Measurements from ENCODE around the gene SPSB4. TPM values are rescaled to one million over a fixed set of nuclear protein-coding genes. Genes with fewer than 3 reads are reported as not detected.
"Not testable (repeated sequence)": the region's sequence is repeated elsewhere in the genome, so short reads cannot be mapped to it uniquely, and the experiment has no call there.

The SPSB4 gene
- polyA plus RNA-seq, 4 donors = 0.27 to 0.56 TPM; not detected in 2

DNA sequence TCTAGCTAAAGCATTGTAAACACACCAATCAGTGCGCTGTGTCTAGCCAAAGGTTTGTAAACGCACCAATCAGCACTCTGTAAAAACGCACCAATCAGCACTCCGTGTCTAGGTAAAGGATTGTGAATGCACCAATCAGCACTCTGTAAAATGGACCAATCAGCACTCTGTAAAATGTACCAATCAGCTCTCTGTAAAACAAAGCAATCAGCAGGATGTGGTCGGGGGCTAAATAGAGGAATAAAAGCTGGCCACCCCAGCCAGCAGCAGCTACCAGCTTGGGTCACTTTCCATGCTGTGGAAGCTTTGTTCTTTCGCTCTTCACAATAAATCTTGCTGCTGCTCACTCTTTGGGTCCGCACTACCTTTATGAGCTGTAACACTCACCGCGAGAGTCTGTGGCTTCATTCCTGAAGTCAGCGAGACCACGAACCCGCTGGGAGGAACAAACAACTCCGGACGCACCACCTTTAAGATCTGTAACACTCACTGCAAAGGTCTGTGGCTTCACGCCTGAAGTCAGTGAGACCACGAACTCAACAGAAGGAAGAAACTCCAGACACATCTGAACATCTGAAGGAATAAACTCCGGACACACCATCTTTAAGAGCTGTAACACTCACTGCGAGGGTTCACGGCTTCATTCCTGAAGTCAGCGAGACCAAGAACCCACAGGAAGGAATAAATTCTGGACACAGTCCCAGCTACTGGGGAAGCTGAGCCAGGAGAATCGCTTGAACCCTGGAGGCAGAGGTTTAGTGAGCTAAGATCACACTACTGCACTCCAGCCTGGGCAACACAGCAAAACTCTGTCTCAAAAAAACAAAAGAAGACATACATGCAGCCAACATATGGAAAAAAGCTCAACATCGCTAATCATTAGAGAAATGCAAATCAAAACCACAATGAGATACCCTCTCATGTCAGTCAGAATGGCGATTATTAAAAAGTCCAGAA is 33.5 kb upstream of the SPSB4 start:
- H3K4me3 ChIP-seq (ENCODE audit: low read depth in 1 of 3, low read length in 3 of 3); H3K36me3 ChIP-seq (ENCODE audit: control insufficient read depth in 3 of 3, insufficient read depth in 2 of 3, low read depth in 1 of 3, low read length in 3 of 3); H3K27ac ChIP-seq (ENCODE audit: low read depth in 1 of 3, low read length in 2 of 3); H3K9me3 ChIP-seq (ENCODE audit: control insufficient read depth in 2 of 2, insufficient read depth in 1 of 2, low read depth in 1 of 2, low read length in 1 of 2); H3K27me3 ChIP-seq (ENCODE audit: control insufficient read depth in 3 of 3, insufficient read depth in 3 of 3, low read length in 3 of 3); FAIRE-seq; DNase-seq; H3K4me1 ChIP-seq (ENCODE audit: control insufficient read depth in 3 of 3, insufficient read depth in 2 of 3, low read depth in 1 of 3, low read length in 2 of 3): not testable (repeated sequence)
- 75 to 84% (median 76%) methylated on average over 23 of the region's 23 CpGs for WGBS, 3 donors

- Histone ChIP-seq H3K4me1 (ENCODE audit: control insufficient read depth in 3 of 3, insufficient read depth in 2 of 3, low read depth in 1 of 3, low read length in 2 of 3) (no peaks in the 10 kb centered on the region), H3K9me3 (ENCODE audit: control insufficient read depth in 2 of 2, insufficient read depth in 1 of 2, low read depth in 1 of 2, low read length in 1 of 2) (no peaks in the 10 kb centered on the region), H3K27me3 (ENCODE audit: control insufficient read depth in 3 of 3, insufficient read depth in 3 of 3, low read length in 3 of 3) (no peaks in the 10 kb centered on the region), H3K27ac (ENCODE audit: low read depth in 1 of 3, low read length in 2 of 3) (no peak overlapping the region), H3K36me3 (ENCODE audit: control insufficient read depth in 3 of 3, insufficient read depth in 2 of 3, low read depth in 1 of 3, low read length in 3 of 3) (no peaks in the 10 kb centered on the region), H3K4me3 (ENCODE audit: low read depth in 1 of 3, low read length in 3 of 3) (no peak overlapping the region)
- DNase-seq (no peak), FAIRE-seq (no peak)
- WGBS, 3 donors = 95% methylated on average over 15 to 19 of the region's 19 CpGs
Observed at GRCh38 chr3:141019244-141019643, 31.9 kb upstream of the SPSB4 start.

- no peak overlapping the region for H3K4me3 ChIP-seq (ENCODE audit: low read depth in 1 of 3, low read length in 3 of 3)
- FAIRE-seq (no peak), DNase-seq (no peak)
- no peaks in the 10 kb centered on the region for H3K27me3 ChIP-seq (ENCODE audit: control insufficient read depth in 3 of 3, insufficient read depth in 3 of 3, low read length in 3 of 3)
- H3K27ac ChIP-seq (ENCODE audit: low read depth in 1 of 3, low read length in 2 of 3) = no peak overlapping the region
- no peaks in the 10 kb centered on the region for H3K4me1 ChIP-seq (ENCODE audit: control insufficient read depth in 3 of 3, insufficient read depth in 2 of 3, low read depth in 1 of 3, low read length in 2 of 3)
- H3K9me3 ChIP-seq (ENCODE audit: control insufficient read depth in 2 of 2, insufficient read depth in 1 of 2, low read depth in 1 of 2, low read length in 1 of 2) = no peaks in the 10 kb centered on the region
- 74 to 85% (median 75%) methylated on average over 5 of the region's 5 CpGs for WGBS, 3 donors
- H3K36me3 ChIP-seq (ENCODE audit: control insufficient read depth in 3 of 3, insufficient read depth in 2 of 3, low read depth in 1 of 3, low read length in 3 of 3) = no peaks in the 10 kb centered on the region
Observed at GRCh38 chr3:141020143-141020830, 30.9 kb upstream of the SPSB4 start.

- Histone ChIP-seq H3K4me3 (ENCODE audit: low read depth in 1 of 3, low read length in 3 of 3) (no peak overlapping the region), H3K4me1 (ENCODE audit: control insufficient read depth in 3 of 3, insufficient read depth in 2 of 3, low read depth in 1 of 3, low read length in 2 of 3) (no peaks in the 10 kb centered on the region), H3K36me3 (ENCODE audit: control insufficient read depth in 3 of 3, insufficient read depth in 2 of 3, low read depth in 1 of 3, low read length in 3 of 3) (no peaks in the 10 kb centered on the region), H3K27ac (ENCODE audit: low read depth in 1 of 3, low read length in 2 of 3) (no peak overlapping the region), H3K27me3 (ENCODE audit: control insufficient read depth in 3 of 3, insufficient read depth in 3 of 3, low read length in 3 of 3) (no peaks in the 10 kb centered on the region), H3K9me3 (ENCODE audit: control insufficient read depth in 2 of 2, insufficient read depth in 1 of 2, low read depth in 1 of 2, low read length in 1 of 2) (no peaks in the 10 kb centered on the region)
- 90 to 98% (median 96%) methylated on average over 4 of the region's 4 CpGs for WGBS, 3 donors
- FAIRE-seq = no peak
- no peak for DNase-seq
Observed at GRCh38 chr3:141021261-141021660, 29.9 kb upstream of the SPSB4 start.

DNA sequence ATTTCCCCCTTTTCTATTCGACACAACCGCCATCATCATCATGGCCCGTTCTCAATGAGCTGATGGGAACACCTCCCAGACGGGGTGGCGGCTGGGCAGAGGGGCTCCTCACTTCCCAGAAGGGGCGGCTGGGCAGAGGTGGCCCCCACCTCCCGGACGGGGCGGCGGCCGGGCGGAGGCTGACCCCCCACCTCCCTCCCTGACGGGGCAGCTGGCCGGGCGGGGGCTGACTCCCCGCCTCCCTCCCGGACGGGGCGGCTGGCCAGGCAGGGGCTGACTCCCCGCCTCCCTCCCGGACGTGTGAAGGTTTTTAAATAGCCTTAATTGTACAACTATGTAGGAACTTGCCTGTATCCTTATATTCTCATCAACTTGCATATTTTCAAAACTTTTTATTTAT is 20.9 kb upstream of the SPSB4 start:
- 92 to 96% (median 94%) methylated on average over 17 to 22 of the region's 22 CpGs for WGBS, 3 donors
- no peak overlapping the region for H3K4me3 ChIP-seq (ENCODE audit: low read depth in 1 of 3, low read length in 3 of 3)
- H3K9me3 ChIP-seq (ENCODE audit: control insufficient read depth in 2 of 2, insufficient read depth in 1 of 2, low read depth in 1 of 2, low read length in 1 of 2) = no peaks in the 10 kb centered on the region
- no peaks in the 10 kb centered on the region for H3K36me3 ChIP-seq (ENCODE audit: control insufficient read depth in 3 of 3, insufficient read depth in 2 of 3, low read depth in 1 of 3, low read length in 3 of 3)
- DNase-seq (no peak), FAIRE-seq (no peak)
- H3K4me1 ChIP-seq (ENCODE audit: control insufficient read depth in 3 of 3, insufficient read depth in 2 of 3, low read depth in 1 of 3, low read length in 2 of 3) = no peaks in the 10 kb centered on the region
- no peak overlapping the region for H3K27ac ChIP-seq (ENCODE audit: low read depth in 1 of 3, low read length in 2 of 3)
- no peaks in the 10 kb centered on the region for H3K27me3 ChIP-seq (ENCODE audit: control insufficient read depth in 3 of 3, insufficient read depth in 3 of 3, low read length in 3 of 3)

DNA sequence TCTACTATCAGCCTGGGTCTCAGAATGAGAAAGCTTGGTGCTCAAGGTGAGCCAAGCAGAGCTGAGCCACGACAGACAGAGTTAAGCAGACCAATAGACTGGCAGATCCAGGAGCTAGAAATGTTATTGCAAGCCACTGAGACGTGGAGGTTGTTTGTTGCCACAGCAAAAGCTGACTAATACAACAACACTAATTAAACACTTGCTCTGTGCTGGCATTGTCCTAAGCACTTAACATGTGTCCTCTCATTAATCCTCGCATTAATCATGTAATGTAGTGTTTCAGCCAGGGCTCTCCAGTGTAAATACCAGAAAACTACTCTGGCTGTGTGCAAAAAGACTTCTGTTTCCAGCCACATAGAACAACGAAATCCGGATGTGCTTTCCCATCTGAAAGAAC is 11.6 kb upstream of the SPSB4 start:
- Histone ChIP-seq H3K4me3 (ENCODE audit: low read depth in 1 of 3, low read length in 3 of 3) (no peak overlapping the region), H3K27ac (ENCODE audit: low read depth in 1 of 3, low read length in 2 of 3) (no peak overlapping the region), H3K27me3 (ENCODE audit: control insufficient read depth in 3 of 3, insufficient read depth in 3 of 3, low read length in 3 of 3) (peaks cover 0 to 8% (median 0%) of the 10 kb centered on the region in 3 donors), H3K4me1 (ENCODE audit: control insufficient read depth in 3 of 3, insufficient read depth in 2 of 3, low read depth in 1 of 3, low read length in 2 of 3) (no peaks in the 10 kb centered on the region), H3K36me3 (ENCODE audit: control insufficient read depth in 3 of 3, insufficient read depth in 2 of 3, low read depth in 1 of 3, low read length in 3 of 3) (no peaks in the 10 kb centered on the region), H3K9me3 (ENCODE audit: control insufficient read depth in 2 of 2, insufficient read depth in 1 of 2, low read depth in 1 of 2, low read length in 1 of 2) (no peaks in the 10 kb centered on the region)
- 50 to 53% (median 50%) methylated on average over 5 of the region's 5 CpGs for WGBS, 3 donors
- FAIRE-seq (no peak), DNase-seq (no peak)

GRCh38 chr3:141044695-141045641 is 6.2 kb upstream of the SPSB4 start:
- FAIRE-seq = no peak

GRCh38 chr3:141045849-141046248 is 5.3 kb upstream of the SPSB4 start:
- no peak overlapping the region for H3K27ac ChIP-seq (ENCODE audit: low read depth in 1 of 3, low read length in 2 of 3)
- H3K4me1 ChIP-seq (ENCODE audit: control insufficient read depth in 3 of 3, insufficient read depth in 2 of 3, low read depth in 1 of 3, low read length in 2 of 3) = no peaks in the 10 kb centered on the region
- H3K4me3 ChIP-seq (ENCODE audit: low read depth in 1 of 3, low read length in 3 of 3) = no peak overlapping the region
- FAIRE-seq (no peak), DNase-seq (no peak)
- WGBS, 3 donors = 71 to 92% (median 74%) methylated on average over 1 of the region's 1 CpG
- H3K36me3 ChIP-seq (ENCODE audit: control insufficient read depth in 3 of 3, insufficient read depth in 2 of 3, low read depth in 1 of 3, low read length in 3 of 3) = no peaks in the 10 kb centered on the region
- H3K27me3 ChIP-seq (ENCODE audit: control insufficient read depth in 3 of 3, insufficient read depth in 3 of 3, low read length in 3 of 3) = peaks cover 7 to 32% (median 8%) of the 10 kb centered on the region in 3 donors
- H3K9me3 ChIP-seq (ENCODE audit: control insufficient read depth in 2 of 2, insufficient read depth in 1 of 2, low read depth in 1 of 2, low read length in 1 of 2) = no peaks in the 10 kb centered on the region

More at GRCh38 chr3:141044695-141045641, 6.2 kb upstream of the SPSB4 start:
- WGBS, 3 donors = 49 to 72% (median 59%) methylated on average over 4 of the region's 4 CpGs
- no peaks in the 10 kb centered on the region for H3K4me1 ChIP-seq (ENCODE audit: control insufficient read depth in 3 of 3, insufficient read depth in 2 of 3, low read depth in 1 of 3, low read length in 2 of 3)
- no peak for DNase-seq
- H3K9me3 ChIP-seq (ENCODE audit: control insufficient read depth in 2 of 2, insufficient read depth in 1 of 2, low read depth in 1 of 2, low read length in 1 of 2) = no peaks in the 10 kb centered on the region
- H3K4me3 ChIP-seq (ENCODE audit: low read depth in 1 of 3, low read length in 3 of 3) = no peak overlapping the region
- H3K36me3 ChIP-seq (ENCODE audit: control insufficient read depth in 3 of 3, insufficient read depth in 2 of 3, low read depth in 1 of 3, low read length in 3 of 3) = no peaks in the 10 kb centered on the region
- peaks cover 3 to 23% (median 8%) of the 10 kb centered on the region in 3 donors for H3K27me3 ChIP-seq (ENCODE audit: control insufficient read depth in 3 of 3, insufficient read depth in 3 of 3, low read length in 3 of 3)
- H3K27ac ChIP-seq (ENCODE audit: low read depth in 1 of 3, low read length in 2 of 3) = no peak overlapping the region

Measured in small intestine (tissue), 7 donors.